HG03432 (cell line): ENCODE results near the gene TRERF1.
"Not testable (repeated sequence)": the region's sequence is repeated elsewhere in the genome, so short reads cannot be mapped to it uniquely, and the experiment has no call there.

Experiments used
- ATAC-seq: cut with Tn5 transposase; IDR thresholded peaks from one replicate; pipeline ENCODE4 v1.9.1; 2021; ENCODE audit warnings: mild to moderate bottlenecking, moderate library complexity; ENCODE audit not compliant: unreplicated experiment

The TRERF1 gene

DNA sequence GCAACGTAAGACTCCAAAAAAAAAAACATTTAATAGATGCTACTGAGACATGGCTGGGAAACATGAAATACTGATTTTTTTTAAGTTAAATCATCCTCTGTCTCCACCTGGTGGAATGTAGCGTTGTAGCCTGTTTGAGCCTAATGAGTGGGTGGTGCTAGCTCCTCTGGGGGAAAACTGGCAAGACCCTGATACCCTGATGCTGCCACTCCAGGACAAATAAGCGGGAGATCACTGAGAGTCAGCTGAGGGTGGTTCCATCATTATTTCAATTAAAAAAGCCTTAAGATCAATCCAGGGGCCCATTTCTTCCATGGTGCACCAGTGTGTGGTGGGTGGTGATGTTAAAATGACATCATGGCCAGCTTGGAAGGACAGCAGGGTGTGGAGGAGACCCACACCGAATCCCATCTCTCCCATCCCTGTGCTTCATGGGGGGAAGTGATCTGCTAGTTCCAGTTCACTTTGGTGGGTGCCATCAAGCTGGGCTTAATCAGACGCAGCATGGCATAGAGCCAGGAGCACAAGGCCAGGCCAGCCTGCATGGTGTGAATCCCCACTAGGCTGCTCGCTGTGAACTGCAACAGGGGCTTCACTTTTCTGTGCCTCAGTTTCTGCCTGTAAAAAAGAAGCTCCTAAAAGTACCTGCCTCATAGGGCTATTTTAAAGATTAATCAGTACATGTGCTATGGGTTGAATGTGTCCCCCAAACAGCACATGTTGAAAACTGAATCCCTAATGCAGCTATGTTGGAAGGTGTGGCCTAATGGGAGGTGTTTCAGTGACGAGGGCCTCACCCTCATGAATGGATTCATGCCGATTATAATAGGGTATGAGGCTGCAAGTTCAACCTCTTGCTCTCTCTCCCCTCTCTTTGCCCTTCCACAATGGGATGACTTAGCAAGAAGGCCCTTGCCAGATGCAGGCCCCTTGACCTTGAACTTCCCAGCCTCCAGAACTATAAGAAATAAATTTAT, 221.1 kb downstream of the TRERF1 start:
- ATAC-seq = no peak

DNA sequence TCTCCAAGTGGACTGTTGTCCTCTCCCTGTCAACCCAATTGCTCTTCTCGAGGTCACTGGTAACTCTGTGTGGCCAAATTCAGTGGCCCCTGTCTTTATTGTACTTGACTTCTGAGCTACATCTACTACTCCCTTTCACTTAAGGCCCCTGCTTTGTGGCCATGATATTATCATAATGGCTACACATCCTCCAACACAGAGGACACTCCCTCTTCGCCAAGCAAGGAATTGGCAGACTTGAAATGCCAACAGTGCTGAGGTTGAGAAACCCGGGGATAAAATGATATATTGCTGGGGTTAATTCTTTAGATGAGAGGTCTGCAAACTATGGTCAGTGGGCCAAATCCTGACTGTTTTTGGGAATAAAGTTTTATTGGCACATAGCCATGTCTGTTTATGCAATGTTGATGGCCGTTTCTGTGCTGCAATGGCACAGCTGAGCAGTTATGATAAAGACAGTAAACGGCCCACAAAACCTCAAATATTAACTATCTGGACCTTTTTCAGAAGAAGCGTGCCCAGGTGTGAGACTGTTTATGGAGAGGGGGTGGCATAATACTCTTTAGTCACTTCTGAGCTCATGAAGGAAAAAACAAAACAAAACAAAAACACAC, 222.1 kb downstream of the TRERF1 start:
- no peak for ATAC-seq

DNA sequence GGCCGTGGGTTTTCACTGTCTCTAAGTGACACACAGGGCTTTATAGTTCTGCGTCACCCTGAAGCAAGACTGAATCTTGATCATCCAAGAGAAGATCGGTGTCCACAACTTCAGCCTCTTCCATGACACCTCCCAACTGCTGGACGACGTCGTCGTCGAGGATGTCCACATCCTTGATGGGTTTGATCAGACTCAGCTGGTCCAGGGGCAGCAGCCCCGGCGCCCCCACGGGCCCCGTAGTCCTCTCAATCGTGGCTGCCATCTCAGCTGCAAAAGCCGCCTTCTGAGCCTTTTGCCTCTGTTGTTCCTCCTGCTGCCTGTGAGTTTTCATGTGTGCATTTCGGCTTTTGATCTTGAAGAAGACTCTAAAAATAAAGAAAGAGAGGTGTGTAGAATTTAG, 223.4 kb downstream of the TRERF1 start:
- no peak for ATAC-seq

DNA sequence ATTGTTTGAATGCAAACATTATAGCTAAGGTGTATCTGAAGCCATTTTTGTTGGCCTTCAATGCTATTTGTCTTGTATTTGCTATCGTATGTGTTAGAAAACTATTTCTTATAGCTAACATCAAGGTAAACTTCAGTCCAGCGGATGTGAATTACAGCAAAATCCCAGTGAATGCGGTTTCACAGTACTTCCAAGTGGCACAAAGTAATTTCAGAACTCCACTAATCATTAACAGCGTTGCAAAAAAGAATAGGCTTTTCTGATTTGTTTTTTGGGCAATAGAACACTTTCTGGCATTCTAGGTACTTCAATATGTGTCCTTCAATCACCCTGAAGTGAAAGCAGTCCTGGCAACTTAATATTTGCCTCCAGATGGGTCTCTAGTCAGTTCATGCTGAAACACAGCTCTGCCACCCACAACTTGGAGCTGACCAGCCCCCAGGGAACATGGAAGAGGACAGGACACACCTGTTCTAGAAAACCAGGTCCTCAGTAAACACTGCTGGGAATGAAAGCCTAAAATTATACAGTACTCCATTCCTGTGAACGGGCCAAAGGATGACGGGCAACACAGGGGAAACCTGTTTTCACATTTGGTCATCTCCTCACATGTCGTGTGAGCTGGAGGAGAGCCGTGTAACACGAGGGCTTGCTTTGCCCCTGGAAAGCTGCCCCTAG, 224.4 kb downstream of the TRERF1 start:
- ATAC-seq = no peak

DNA sequence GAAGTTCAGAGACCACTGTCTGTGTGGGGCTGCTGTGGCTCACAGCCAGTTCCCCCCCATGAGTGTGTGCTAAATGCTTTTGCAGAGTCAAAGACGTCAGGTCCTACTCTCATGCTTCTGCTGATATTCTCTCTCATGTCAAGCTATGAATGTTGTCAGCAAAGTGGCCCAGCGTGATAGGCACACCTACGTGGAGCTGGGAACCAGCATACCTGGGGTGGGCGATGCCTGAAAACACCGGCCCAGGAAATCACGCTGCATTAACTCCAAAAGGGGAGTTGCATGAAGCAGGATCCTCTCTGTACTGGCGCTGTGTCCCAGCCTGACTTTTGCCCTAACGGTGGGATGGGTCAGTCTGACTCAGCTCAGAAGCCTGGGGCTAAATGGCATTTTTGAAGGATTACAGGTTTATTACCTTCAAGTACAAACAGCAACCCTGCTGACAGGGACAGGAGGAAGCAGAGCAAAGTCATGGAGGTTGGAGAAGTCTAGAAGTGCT, 225.0 kb downstream of the TRERF1 start:
- no peak for ATAC-seq

DNA sequence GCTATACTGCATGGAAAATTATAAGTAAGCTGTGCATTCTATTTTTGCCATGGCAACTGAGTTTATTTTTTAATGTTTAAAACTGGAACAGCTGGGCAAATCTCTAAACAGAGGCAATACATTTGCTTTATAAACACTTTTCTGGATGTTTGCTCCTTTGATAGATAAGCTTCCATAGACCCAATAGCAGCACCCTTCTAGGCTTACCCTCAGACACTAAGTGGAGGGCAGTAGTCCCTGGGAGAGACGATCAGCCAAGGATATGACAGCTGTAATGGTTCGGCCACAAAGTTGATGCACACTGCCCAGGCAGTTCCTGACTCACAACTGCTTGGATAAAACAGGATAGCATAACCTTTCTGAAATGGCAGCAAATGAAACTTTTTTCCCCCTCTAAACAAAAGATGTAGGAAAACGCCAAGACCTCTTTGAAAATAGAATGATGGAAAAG, 225.5 kb downstream of the TRERF1 start:
- ATAC-seq = no peak

DNA sequence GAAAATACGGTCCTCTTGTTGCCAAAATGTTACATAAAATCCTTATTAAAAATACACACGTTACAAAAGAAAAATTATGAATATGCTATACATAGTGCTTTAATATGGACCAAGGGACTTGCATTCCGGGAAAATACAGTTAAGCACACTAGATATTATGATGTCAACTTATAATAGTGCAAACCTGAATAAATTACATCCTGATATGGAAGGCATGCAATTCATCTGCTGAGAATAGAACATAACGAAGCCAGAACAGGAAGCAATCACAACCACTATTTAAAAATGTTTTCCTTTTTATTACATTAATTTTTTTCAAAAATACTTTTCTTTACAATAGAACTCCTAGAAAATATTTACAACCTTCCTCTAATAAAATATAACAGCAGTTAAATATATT, 226.3 kb downstream of the TRERF1 start:
- no peak for ATAC-seq

DNA sequence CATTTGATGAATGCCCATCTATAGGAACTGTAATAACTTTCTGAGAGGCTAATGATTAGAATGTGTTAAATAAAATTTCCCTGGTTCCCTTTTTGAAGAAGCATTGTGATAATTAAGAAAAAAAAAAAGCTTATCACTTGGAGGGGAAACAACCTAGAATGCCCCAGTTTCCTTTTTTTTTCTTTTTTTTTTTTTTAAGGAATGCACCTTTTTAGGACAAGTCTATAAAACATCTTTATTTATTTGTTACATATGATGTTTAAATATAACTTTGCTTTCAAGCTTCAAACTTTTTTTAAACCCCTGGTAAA, 226.7 kb downstream of the TRERF1 start:
- ATAC-seq = no peak

DNA sequence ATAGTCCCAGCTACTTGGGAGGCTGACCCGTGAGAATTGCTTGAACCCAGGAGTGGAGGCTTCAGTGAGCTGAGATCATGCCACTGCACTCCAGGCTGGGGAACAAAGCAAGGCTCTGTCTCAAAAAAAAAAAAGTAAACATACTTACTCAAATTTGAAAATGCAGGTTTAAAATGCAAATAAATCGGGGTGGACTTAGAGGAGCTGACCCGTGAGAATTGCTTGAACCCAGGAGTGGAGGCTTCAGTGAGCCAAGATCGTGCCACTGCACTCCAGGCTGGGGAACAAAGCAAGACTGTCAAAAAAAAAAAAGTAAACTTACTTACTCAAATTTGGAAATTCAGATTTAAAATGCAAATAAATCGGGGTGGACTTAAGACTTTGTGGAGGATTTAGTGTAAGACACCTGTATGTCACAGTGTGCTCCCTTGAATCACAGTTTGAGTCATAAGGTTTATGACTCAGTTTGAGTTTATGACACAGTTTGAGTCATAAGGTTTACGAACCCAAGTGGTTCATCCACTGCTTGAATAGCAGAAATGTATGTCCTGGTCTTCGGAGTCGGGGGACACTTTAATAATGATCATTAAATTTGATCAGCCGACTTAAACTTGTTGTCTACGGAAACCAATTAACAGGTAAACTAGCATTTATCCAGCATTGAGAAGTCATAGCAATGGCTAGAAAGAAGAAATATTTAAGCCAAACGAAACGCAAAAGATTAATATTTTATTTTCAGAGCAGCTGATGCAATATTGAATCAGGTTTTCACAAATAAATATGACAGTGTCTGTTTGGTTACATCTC, 227.3 kb downstream of the TRERF1 start:
- peak; percentile 89 for ATAC-seq

DNA sequence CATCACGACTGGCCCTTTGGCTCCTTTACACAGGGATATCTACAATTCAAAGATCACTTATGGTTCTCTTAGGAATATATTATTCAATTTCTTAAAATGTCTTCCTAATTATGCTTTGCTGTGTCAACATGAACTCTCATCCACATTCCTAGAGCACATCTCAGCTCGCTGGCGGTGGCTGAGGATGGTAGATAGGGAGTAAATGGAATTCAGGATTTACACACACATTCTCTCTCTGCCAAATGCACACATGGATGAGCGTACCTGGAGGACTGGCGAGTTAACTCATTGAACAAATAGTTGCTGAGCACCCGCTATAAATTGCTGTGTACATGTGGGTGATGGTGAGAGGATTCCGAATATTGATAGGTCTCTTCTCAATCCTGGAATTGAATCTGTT, 229.3 kb downstream of the TRERF1 start:
- ATAC-seq = no peak

DNA sequence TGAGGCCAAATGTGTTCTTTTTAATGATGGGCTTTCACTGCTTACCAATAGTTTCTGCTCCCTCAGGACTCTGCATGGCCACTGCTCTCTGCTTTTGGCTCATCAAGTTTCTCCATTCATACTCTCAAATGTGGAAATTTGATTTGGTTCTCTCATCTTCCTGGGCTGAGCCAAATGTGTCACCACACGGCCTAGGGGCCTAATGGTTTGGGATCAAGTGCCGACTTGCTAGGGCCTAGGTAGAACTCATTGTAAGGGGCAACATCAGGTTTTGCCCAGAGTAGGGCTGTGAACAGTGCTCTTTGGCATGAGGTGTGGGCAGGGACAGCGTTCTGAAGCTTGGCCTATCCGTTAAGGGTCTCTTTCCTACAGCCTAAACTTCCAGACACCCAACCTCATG, 230.2 kb downstream of the TRERF1 start:
- no peak for ATAC-seq

DNA sequence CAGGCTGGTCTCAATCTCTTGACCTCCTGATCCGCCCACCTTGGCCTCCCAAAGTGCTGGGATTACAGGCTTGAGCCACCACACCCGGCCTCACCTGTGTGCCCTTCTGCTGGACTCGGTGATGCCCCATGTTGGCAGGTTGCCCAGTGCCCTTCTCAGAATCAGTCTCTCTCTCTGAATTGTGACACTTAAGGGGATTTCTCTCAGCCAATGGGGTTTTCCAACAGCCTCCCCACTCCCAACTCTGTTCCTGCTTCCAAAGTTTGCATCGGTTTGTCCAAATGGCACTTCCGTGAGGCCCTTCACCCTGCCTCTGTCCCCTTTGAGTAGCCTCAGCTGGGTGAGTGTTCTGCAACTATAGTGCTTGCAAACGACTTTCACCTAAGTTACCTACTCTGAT, 230.9 kb downstream of the TRERF1 start:
- ATAC-seq = no peak

DNA sequence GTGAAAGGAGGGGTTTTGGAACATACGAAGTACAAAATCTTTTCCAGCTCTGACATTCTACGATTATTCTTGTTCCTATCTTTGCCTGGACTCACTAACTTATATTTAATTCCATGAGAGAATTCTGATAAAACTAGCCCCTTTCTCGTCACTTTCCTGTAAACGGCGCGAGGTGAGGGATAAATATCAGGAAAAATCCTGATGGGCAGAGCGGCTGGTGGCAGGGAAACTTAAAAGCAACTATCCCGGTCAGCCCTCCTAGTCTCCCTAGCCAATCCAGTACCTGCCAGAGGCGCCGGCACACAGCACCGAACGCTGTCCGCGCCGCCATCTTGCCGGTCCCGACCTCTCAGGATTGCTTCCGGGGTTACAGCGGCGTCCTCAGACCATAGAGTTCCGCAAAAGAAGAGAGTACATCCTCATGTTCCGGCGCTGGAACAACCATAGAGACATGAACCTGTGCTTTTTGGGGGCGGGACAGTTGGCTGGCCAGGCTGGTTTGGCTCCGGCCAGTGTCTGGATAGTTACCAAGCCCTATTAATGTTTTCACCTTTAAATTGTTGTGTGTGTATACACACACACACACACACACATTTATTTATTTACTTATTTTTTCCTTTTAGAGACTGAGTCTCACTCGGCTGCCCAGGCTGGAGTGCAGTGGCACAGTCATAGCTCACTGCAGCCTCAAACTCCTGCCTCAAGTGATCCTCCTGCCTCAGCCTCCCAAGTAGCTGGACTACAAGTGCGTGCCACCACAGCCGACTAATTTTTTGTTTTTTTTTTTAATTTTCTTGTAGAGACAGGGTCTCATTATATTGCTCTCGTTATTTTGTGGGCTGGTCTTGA, 234.0 kb downstream of the TRERF1 start, which contains the start of gene MRPS10:
Gene MRPS10, minus strand, starts transcription at position 343 of the 849 bp plus-strand sequence. Its CDS starts 12 bp downstream, at position 331.
- ATAC-seq = peak; percentile 93

DNA sequence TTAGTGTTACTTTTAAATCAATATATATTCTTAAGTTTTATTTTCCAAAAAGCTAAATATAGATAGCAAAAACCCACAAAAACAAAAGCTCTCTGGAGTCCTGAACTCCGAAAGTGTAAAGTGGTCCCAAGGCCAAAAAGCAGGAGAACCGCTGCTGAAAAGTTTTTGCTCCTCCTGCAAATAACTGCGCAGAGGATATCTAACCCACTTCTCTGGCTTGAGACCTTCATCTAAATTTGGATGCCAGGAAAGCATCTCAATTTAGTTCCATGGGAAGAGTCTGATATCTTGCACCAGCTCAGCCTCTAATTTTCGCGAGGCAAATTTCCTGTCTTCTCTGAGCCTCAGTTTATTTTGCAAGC, 234.6 kb downstream of the TRERF1 start:
- no peak for ATAC-seq

DNA sequence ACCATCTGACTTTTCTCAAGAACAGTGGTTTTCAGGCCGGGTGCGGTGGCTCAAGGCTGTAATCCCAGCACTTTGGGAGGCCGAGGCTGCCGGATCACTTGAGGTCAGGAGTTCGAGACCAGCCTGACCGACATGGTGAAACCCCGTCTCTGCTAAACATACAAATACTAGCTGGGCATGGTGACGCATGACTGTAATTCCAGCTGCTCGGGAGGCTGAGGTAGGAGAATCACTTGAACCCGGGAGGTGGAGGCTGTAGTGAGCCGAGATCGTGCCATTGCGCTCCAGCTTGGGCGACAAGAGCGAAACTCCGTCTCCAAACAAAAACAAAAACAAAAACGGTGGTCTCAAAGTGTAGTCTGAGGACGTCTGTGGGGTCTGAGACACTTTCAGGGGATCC, 235.2 kb downstream of the TRERF1 start:
- not testable (repeated sequence) for ATAC-seq

DNA sequence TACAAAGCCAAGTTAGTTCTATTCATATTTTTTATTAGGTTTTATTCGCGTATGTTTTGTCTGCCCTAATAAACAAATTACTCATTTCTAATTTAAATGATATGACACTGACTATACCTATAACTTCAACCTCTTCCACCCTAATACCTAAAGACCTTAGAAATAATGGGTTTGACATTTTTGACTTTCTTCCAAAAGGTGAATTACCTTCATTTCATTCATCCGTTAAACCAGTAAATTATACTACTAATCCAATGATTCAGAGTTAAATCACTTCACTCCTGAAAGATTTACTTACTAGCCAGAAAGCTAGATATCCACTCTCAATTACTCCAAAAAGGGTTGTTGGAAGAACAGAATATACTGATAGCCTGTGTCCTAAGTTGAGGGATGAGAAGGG, 239.3 kb downstream of the TRERF1 start:
- no peak for ATAC-seq

DNA sequence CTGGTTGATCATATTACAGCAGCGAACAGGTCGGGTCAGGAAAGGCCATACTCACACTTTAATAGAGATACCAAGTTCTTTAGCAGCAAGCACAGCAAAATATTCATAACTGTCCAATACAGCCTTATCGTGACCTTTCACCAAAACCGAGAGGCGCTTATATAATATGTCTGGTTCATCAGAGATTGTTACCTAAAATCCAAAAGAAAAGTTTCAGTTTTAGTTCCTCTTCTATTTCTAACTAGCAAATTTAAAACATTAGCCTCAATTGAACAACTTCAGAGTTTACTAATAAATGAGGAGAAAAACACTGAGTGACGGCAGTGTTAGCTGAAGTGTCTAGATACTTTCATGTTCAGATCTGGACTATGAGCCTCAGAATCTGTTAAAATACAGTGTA, 240.0 kb downstream of the TRERF1 start:
- no peak for ATAC-seq

DNA sequence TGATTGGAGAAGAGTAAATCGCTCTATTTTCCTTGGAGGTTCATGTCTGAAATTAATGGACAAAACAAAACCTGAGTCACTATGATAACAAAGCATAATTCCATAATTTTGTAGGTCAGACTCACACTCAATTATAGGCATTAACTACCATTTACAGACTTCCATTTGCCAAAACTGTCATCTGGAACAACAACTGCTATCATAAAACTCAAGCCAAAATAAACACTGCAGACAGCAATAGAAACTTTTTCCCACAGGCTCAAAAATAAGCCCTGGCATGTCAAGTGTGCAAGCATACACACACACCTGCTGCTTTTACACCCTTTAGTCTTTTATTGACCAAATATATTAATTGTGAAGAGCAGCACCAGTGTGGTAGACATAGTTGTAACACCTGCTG, 241.2 kb downstream of the TRERF1 start:
- no peak for ATAC-seq

DNA sequence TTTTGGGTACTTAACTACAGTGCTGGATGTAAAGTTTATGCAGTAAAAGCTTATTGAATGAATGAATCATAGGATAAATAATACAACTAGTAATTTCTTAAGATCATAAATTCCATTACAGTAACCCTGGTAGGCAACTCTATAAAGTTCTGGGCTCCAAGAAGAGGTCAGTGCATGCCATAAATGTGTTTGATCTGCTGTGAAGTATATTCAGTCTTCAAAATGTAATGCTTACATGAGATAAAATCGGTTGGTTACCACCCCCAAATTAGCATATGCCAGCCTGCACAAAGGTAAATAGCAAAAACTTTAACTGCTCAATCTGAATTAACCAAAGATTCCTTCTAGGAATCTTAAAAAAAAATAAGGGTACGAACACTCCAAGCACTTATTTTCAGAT, 244.2 kb downstream of the TRERF1 start:
- not testable (repeated sequence) for ATAC-seq

DNA sequence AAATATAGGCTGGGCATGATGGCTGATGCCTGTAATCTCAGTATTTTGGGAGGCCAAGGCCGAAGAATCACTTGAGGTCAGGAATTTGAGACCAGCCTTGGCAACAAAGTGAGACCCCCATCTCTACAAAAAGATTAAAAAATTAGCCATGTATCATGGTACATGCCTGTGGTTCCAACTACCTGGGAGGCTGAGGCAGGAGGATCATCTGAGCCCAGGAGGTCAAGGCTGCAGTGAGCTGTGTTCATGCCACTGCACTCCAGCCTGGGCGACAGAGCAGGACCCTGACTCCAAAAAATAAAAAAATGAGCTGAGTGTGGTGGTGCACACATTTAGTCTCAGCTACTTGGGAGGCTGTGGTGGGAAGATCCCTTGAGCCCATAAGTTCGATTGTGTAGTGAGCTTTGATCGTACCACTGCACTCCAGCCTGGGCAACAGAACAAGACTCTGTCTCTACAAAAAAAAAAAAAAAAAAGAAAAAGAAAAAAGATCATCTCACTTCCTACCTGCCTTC, 246.9 kb downstream of the TRERF1 start:
- no peak for ATAC-seq
